NCI-H1092 treated with DMSO at 0.1 percent for 48 hours (cell line): ENCODE measurements around the gene DUS3L.
A peak's percentile ranks its signal among the peaks of the same experiment; 100 is the strongest.

Experiments used
- DNase-seq: peaks from one replicate; lab custom pipeline; 2025; lab: John Stamatoyannopoulos, UW

The DUS3L gene, protein sequence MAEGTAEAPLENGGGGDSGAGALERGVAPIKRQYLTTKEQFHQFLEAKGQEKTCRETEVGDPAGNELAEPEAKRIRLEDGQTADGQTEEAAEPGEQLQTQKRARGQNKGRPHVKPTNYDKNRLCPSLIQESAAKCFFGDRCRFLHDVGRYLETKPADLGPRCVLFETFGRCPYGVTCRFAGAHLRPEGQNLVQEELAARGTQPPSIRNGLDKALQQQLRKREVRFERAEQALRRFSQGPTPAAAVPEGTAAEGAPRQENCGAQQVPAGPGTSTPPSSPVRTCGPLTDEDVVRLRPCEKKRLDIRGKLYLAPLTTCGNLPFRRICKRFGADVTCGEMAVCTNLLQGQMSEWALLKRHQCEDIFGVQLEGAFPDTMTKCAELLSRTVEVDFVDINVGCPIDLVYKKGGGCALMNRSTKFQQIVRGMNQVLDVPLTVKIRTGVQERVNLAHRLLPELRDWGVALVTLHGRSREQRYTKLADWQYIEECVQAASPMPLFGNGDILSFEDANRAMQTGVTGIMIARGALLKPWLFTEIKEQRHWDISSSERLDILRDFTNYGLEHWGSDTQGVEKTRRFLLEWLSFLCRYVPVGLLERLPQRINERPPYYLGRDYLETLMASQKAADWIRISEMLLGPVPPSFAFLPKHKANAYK

DNA sequence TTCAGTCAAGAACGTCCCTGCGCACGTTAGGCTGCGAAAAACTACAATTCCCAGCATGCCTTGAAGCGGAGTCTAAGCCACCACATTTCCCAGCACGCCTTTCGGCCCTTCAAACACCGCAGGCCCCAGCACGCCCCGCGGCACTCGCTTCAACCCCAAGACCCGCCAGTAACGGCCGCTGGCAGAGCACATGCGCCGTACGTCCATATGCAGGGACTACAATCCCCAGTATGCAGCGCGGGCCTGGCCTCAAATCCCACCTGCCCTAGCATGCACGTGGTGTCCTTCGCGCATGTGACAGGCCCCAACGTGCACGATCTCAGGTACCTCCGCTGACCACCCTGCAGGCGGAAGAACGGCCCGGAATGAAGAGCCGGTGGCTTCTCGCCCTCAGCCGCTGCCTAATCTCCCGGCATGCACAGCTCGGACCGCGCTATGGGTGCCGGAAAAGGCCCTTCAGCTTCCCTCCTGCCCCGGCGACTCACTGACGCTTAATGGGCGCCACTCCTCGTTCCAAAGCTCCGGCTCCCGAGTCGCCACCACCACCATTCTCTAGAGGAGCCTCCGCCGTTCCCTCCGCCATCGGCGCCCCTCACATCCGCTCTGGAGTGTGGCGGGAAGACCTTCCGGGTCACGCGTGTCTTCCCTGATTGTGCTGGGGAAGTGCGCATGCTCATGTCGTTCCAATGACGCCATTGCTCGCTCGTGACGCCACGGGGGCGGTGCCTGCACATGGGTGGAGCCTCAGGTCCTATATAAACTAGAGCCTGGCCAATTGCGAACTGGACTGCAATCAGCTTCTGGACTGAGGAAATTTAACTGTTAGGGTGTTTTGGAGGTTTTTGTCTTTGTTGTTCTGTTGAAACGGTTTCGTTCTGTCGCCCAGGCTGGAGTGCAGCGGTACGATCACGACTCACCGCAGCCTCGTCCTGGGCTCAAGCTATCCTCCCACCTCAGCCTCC is at the start of gene DUS3L:
Gene DUS3L, minus strand, starts transcription at position 605 of the 962 bp plus-strand sequence. Its CDS starts 22 bp downstream, at position 583.
- DNase-seq: peak; percentile 97

DNA sequence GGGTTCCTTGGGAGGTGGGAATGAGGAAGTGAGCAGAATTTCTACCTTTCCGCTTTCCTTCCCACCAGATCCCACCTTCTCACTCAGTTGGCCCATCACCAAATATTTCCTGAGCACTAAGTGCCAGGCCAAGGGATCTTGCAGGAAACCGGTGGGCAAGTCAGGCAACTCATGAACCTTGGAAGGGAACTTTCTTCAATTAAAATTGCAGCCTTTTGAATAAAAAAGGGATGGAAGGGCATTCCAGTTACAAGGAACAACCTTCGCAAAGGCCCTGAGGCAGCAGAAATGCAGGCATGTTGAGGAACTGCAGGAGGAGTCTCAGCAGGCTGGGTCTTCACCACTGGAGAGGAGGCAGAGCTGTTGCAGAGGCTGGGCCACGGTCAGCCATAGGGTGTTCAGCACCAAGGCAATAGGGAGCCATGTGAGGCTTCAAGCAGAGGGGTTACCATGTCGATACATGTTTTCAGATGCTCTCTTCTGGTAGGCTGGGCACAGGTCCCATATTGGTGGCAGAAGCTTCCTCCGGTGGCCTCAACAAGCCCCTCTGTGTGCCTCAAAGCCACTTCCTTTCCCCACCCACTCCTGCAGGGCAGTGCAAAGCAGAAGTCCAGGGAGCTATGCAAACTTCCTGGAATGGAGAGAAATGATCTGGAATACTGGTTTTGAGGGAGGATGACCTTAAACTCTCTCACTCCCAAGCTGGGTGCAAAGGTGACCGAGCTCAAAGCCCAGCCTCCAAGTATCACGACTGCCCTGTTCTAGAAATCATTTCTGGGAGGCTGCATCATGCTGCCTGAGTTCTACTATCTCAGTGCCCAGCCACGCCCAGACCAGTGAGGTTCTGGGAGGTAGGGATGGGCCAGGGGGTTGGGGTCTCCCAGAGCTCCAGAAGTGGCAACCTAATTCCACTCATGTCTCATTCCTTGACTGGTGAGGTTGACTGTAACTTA is 48.4 kb upstream of the DUS3L start, which contains the start of gene FUT6:
Gene FUT6, minus strand, starts transcription at position 638 of the 953 bp plus-strand sequence. CDS start 7,135 bp downstream, outside the sequence.
- no peak for DNase-seq

DNA sequence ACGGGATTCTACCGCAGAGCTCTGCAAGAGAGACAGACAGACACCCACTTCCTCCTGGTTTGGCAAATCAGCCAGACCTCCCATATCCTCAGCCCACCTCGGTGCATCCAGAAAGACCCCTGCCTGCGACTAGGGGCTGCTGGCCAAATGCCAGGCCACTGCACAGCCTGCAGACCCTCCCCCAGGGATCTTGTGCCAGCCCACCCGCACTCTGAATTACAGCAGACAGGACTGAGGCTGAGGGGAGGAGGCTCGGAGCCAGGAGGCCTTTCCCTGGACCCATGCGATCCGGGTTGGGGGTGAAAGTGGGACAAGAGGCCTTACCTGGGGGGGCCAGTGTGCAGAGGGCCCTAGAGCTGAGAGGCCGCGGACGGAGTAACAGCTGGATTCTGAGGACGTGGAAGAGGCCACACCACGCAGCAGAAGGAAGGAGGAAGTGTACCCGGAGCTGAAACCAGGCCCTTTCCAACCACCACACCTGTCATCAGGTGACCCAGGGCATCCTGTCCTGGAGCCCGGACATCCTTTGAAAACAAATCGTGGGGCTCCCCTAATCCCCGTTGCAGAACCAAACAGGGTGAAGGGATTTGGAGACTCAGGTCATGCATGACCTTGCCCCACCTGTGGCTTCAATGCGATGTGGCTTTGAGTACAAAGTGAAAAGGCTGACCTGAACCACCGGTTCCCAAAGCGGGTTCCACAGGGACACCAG is 47.5 kb upstream of the DUS3L start:
- DNase-seq: no peak

DNA sequence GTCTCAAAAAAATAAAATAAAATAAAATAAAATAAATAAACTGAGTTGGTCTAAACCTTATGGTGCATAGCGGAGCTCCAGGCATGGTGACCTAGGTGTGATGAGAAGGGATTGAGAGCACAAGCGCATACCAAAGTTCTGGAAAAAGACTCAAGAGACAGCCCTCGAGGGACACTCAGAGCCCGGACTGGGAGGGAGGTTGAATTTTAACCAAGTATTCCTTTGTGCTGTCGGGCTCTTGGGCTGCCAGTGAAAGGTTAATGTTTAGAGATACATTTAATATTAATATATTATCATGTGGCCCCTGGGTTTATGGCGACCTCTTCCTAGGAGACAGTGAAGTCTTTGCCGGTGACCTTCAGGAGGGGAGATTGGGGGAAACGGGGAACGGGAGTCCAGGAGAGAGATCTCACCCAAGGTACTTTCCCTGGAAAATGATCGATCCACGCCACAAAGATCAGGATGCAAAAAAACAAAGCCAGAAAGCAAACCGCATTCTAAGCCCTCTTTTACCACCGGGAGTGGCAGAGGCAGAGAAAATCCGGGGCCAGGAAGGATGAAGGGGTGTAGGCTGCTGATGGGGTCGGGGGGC is 46.9 kb upstream of the DUS3L start:
- DNase-seq: no peak

DNA sequence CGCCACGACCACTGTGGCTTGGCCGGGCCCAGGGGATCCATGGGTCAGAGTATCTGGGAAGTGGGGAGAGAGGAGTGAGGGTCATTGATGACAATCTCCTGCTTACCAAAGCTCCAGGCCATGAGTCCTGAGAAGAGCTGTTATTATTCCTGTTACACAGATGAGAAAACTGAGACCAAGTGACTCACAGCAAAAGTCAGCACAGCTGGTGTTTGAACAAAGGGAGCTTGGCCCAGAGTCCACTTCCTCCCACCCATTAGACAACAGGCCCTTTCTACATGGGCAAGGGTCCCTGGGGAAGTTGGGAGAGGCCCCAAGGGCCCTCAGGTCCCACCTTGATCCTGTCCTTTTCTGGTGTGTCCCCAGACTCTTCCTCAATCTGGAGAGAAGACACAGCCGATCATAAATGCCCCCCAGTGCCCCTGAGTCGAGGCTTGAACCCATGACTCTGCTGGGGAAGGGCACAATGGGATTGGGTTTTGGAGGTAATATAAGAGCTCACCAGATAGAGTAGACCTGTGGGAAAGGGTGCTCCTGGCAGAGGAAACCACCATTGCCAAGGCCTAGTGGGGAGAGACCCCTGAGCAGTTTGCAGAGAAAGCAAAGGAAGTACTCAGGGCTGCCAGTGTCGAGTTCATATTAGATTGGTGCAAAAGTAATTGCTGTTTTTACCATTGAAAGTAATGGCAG is 41.7 kb upstream of the DUS3L start:
- no peak for DNase-seq

DNA sequence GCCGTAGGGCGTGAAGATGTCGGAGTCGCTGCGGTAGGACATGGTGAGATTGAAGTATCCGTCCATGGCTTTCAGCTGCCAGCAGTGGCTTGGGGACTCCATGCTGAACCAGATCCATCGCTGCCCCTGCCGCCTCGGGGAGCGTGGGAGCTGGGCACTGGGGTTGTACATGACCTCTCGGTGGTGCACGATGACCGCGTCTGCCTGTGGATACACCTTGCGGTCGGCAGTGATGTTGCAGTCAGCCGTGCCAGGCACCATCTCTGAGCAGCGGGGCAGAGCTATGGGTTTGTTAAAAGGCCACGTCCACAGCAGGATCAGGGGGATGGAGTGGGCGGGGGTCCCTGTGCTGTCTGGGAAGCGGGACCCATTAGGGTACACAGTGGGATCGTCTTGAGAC is 41.1 kb upstream of the DUS3L start:
- DNase-seq: no peak

DNA sequence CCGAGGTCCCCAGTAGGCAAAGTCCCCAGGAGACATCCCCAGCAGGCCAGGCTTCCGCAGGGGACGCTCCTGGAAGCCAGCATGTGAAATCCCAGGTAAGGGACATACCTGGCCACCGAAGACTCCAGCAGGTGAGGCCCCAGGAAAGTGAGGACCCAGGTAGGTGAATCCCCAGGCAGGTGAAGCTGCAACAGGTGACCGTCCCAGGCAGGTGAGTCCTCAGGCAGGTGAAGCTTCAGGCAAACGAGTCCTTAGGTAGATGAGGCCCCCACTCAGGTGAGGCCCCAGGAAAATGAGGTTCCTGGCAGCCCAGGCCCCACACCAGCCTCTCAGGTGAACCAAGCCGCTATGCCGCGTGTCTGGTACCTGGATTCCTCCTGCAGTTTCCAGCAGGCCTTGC is 40.2 kb upstream of the DUS3L start:
- no peak for DNase-seq

DNA sequence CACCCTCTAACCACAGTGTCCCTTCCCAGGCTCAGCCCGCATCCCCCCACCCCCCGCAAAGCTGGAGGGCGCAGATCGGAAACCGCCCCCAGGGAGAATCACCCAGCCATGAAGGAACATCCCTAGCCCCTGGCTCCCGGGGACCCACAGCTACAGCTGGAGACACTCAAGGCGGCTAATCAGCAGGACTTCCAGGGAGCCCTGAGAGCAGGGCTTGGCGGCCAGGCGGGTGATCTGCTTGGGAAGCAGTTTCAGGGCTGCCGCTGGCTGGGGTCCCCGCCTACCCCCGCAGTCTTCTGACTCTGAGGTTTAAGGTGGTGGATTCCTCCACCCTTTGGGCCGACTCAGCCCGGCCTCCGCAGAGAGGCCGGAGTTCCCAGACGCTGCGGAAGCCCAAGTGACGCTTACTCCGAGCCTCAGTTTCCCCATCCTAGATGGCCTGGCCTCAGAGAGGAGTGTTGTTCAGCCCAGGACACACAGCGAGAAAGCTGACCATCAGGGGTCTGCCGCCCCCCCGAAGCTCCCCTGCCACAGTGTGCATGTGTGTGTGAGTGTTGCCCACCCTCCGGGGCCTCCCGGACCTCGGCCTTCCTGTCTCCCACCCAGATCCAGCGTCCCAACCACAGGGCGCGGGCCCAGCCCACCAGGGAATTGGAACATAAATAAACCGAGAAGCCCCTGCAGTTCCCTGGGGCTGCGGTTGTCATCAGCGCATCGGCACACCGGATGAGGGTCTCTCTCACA is 38.8 kb upstream of the DUS3L start:
- no peak for DNase-seq

DNA sequence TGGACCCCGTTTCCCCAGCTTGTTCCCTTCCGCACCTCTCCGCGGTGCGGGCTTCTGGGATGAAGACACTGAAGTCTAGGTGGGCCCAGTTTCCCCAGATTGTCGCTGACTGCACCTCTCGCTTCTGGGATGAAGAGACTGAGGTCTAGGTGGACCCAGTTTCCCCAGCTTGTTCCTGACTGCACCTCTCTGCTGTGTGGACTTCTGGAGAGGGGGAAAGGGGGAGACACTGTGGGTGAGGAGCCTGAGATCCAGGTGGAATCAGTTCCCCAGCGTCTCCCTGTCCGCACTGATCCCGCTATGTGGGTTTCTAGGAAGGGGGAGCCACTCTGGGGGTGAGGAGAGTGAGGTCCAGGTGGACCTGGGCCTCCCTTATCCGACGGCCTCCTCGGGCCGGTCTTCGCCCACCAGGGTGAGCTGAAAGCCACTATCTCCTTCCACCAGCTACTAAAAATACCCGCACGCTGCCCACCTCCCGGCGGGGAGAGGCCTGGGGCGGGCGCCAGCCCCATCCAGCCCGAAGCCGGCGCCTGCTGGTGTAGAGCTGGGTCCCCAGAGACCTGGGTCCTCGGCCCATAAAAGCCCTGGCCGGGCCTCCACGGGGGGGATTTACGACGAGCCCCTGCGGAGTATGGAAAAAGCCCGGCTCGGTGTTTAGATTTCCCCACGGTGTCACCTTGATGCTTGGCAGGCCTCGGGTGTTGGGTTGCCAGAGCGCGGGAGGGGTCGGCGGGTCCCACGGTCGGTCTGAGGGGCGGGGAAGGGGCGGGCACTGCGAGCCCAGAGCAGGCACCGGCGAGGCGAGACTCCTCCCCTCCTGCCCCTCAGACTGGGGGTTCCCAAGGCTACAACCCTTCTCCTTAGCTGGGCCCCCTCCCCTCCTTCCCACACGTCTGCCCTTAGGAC is 38.0 kb upstream of the DUS3L start:
- DNase-seq: peak; percentile 88

DNA sequence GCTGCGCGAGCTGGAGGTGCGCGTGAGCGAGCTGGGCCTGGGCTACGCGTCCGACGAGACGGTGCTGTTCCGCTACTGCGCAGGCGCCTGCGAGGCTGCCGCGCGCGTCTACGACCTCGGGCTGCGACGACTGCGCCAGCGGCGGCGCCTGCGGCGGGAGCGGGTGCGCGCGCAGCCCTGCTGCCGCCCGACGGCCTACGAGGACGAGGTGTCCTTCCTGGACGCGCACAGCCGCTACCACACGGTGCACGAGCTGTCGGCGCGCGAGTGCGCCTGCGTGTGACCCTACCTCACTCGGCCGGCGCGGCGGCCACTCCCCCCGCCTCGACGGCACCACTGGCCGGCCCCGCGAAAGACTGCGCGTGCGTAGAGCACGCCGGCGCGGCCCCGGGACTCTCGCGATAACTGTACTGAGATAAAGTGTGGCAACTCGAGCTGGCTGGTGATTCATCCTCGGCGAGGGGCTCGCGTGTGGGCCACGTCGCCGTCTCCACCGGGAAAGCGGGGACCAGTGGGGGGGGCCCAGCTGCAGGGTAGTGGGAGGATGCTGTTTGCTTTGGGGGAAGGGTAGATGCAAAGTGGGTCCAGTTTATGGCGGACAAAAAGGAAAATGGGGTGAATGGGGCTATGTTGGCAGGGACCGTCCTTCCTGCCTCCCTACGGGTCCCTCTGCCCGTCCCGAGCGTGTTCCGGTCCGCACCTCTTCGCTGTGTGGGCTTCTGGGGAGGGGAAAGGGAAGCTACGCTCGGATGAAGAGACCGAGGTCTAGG is 37.1 kb upstream of the DUS3L start:
- peak; percentile 95 for DNase-seq

DNA sequence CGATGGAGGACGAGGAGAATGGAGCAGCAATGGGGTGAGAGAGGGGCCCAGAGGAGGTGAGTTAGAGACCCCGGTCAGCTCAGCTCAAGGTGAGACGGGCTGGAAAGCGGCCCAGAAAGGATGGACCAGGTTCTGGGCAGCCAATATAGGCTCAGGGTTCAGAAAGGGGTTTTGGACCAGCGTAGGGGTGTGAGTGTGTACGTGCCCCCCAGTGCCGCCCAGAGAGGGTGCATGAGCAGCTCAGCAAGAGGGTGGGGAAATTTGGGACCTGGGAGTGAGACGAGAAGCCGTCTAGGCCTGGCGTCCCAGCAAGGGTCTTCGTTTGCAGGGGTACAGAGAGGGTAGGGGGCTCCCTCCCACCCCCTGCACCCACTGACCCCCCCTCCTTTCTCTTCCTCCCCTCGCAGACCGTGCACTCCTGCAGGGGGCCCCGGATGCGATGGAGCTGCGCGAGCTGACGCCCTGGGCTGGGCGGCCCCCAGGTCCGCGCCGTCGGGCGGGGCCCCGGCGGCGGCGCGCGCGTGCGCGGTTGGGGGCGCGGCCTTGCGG is 36.5 kb upstream of the DUS3L start:
- no peak for DNase-seq

DNA sequence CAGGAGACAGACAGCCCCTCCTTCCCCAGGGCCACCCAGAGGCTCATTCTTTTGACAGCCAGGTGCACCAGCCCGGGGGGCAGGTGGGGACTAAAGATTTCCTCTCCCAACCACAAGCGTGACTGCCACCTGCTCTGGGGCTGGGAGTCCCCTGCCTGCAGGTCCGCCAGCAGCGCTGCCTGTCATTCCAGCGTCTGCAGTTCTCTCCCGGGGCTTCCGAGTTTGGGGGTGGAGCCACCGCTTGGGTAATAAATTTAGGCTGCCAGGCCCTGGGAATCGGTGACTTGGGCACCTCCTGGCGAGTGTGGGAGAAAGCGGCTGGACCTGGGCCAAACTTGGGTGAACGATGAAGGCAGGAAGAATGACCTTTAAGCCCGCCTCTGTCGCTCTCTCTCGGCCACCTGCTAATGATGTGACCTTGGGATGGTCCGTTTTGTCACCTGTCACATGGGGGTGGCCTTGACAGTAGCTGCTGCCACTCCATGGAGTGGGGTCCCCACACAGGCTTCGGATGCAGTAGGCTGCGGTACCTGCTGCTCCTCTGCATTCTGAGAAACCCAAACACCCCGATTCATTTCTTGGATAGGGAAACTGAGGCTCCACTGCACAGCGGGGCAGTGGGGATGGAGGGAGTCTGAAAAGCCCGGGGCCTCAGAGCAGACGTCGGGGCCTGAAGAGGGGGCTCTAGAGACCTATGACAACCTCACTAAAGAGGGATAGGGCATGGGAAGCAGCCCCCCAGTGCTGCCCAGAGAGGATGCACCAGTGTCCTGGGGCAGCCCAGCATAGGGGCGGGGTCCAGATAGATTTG is 35.8 kb upstream of the DUS3L start:
- DNase-seq: peak; percentile 79

DNA sequence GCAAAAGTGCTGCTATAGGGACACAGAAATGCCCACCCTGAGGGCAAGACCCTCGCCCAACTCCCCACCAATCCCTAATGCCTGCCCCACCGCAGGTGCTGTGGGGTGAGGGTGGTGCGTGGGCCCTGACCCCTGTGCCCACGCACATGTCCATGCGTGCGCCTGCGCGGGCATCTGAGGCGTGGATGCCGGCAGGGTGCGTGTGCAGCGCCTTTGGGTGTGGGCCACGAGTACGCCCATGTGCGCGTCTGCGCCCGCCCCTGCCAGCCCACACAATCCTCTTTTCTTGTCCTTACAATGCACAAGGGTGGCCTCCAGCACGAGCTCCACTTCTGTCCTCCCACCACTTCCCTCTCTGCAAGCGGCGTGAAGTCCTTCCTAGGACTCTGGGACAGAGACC is 34.2 kb upstream of the DUS3L start:
- DNase-seq: no peak

DNA sequence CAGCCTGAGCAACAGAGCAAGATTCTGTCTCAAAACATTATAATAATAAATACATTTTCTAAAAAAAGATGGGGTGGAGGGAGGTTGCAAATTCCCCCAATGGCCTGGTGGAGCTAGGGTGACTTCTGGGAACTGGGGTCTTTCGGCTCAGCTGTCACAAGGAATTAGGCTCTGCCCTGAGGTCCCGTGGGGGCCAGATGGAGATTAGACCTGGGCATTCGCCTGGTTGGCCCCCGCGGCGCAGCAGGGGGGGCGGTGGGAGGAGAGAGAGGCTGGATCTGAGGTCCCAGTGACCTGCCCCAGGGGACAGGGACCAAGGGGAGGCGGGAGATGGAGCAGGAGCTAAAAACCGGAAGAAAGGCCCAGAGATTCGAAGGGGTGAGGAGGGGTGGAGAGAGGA is 33.8 kb upstream of the DUS3L start:
- DNase-seq: no peak

DNA sequence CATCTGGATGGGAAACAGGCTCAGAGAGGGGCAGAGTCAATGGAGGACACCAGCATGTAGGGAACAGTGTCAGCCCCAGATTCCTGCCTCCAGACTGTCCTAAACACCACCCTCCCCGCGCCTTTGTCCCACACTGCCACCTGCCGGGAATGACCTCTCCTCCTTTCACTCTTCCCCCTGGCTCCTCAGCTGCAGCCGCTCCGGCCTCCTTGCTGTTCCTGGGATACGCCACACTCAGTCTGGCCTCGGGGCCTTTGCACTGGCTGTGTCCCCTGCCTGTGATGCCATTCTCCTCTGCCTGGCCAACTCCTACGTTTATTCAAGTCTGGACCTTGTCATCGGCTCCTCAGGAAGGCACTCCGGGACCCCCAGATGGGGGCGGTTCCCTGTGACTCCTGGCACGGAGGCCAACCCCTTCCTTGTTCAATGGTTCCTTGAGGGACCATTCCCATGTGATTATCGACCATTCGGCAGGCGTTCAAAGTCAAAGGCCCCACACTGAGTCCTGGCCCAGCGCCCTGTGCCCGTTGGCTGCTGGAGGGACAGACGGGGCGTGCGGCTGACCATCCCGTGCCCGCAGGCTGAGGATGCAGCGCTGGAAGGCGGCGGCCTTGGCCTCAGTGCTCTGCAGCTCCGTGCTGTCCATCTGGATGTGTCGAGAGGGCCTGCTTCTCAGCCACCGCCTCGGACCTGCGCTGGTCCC is 32.8 kb upstream of the DUS3L start:
- no peak for DNase-seq
